H9 (cell line): ENCODE measurements around the gene TMEM229A. TPM values are rescaled to one million over a fixed set of nuclear protein-coding genes. Genes with fewer than 3 reads are reported as not detected.

Source experiments
- DNase-seq: peaks from one replicate; pipeline ENCODE4 v3.0.0-alpha.2; 2017
- H2AFZ ChIP-seq: one replicate; pipeline ENCODE4 v1.6.1; 2013; ENCODE audit warnings: mild to moderate bottlenecking, low read length, control low read depth, moderate library complexity
- H2AK5ac ChIP-seq: 2 replicates; pipeline ENCODE4 v1.6.1; 2013; ENCODE audit warnings: low read length, control low read depth, mixed read lengths; ENCODE audit not compliant: insufficient read length
- H2BK120ac ChIP-seq: one replicate; pipeline ENCODE4 v1.6.1; 2013; ENCODE audit warnings: low read depth, mild to moderate bottlenecking, low read length, control low read depth, inconsistent platforms; ENCODE audit not compliant: poor library complexity, severe bottlenecking
- H2BK12ac ChIP-seq: 2 replicates; pipeline ENCODE4 v1.6.1; 2013; ENCODE audit warnings: low read length, control low read depth, mixed read lengths, low read depth; ENCODE audit not compliant: insufficient read length
- H2BK15ac ChIP-seq: 2 replicates; pipeline ENCODE4 v1.6.1; 2013; ENCODE audit warnings: low read depth, low read length, control low read depth
- H2BK20ac ChIP-seq: one replicate; pipeline ENCODE4 v1.6.1; 2013; ENCODE audit warnings: low read depth, mild to moderate bottlenecking, low read length, control low read depth, inconsistent platforms; ENCODE audit not compliant: poor library complexity, severe bottlenecking
- H2BK5ac ChIP-seq: 2 replicates; pipeline ENCODE4 v1.6.1; 2013; ENCODE audit warnings: low read length, control low read depth, mixed read lengths; ENCODE audit not compliant: insufficient read length
- H3K14ac ChIP-seq: 2 replicates; pipeline ENCODE4 v1.6.1; 2013; ENCODE audit warnings: low read length, control low read depth; ENCODE audit not compliant: insufficient read depth
- H3K18ac ChIP-seq: 2 replicates; pipeline ENCODE4 v1.6.1; 2013; ENCODE audit warnings: low read depth, mild to moderate bottlenecking, mixed read lengths, low read length, control low read depth; ENCODE audit not compliant: insufficient read length
- H3K23ac ChIP-seq: 2 replicates; pipeline ENCODE4 v1.6.1; 2013; ENCODE audit warnings: low read length, control low read depth, mixed read lengths, low read depth; ENCODE audit not compliant: insufficient read length
- H3K23me2 ChIP-seq: 2 replicates; pipeline ENCODE4 v1.6.1; 2013; ENCODE audit warnings: low read depth, mild to moderate bottlenecking, mixed read lengths, low read length, control low read depth; ENCODE audit not compliant: insufficient read length, poor library complexity, severe bottlenecking
- H3K27ac ChIP-seq: 2 replicates; pipeline ENCODE4 v1.5.1; 2013; ENCODE audit warnings: low read length, control low read depth, mixed read lengths, low read depth; ENCODE audit not compliant: insufficient read length
- H3K27me3 ChIP-seq: 2 replicates; pipeline ENCODE4 v1.6.1; 2013; ENCODE audit warnings: low read length, control low read depth, inconsistent platforms; ENCODE audit not compliant: insufficient read depth
- H3K4ac ChIP-seq: 2 replicates; pipeline ENCODE4 v1.6.1; 2013; ENCODE audit warnings: low read depth, mild to moderate bottlenecking, control low read depth, inconsistent platforms, low read length, moderate library complexity
- H3K4me1 ChIP-seq: 2 replicates; pipeline ENCODE4 v1.6.1; 2013; ENCODE audit warnings: low read length, control low read depth, inconsistent platforms; ENCODE audit not compliant: insufficient read depth
- H3K4me2 ChIP-seq: 2 replicates; pipeline ENCODE4 v1.6.1; 2013; ENCODE audit warnings: low read length, control low read depth, mixed read lengths; ENCODE audit not compliant: insufficient read length, insufficient read depth
- H3K56ac ChIP-seq: 2 replicates; pipeline ENCODE4 v1.6.1; 2013; ENCODE audit warnings: low read depth, mild to moderate bottlenecking, mixed read lengths, low read length, control low read depth; ENCODE audit not compliant: insufficient read length
- H3K79me1 ChIP-seq: 2 replicates; pipeline ENCODE4 v1.6.1; 2013; ENCODE audit warnings: low read depth, mild to moderate bottlenecking, moderate library complexity, low read length, control low read depth, inconsistent platforms; ENCODE audit not compliant: insufficient read depth, poor library complexity, severe bottlenecking
- H3K79me2 ChIP-seq: 2 replicates; pipeline ENCODE4 v1.6.1; 2013; ENCODE audit warnings: low read length, control low read depth, inconsistent platforms; ENCODE audit not compliant: insufficient read depth
- H3K9ac ChIP-seq: 2 replicates; pipeline ENCODE4 v1.6.1; 2013; ENCODE audit warnings: low read length, control low read depth, mixed read lengths; ENCODE audit not compliant: insufficient read length; ENCODE audit errors: extremely low read depth
- H3K9me3 ChIP-seq: one replicate; pipeline ENCODE4 v1.6.1; 2013; ENCODE audit warnings: low read depth, low read length, inconsistent platforms; ENCODE audit not compliant: control insufficient read depth
- H3T11ph ChIP-seq: one replicate; pipeline ENCODE4 v1.6.1; 2013; ENCODE audit warnings: mild to moderate bottlenecking, low read length, control low read depth, inconsistent platforms
- H4K20me1 ChIP-seq: one replicate; pipeline ENCODE4 v1.6.1; 2013; ENCODE audit not compliant: control insufficient read depth, insufficient read length, insufficient read depth
- H4K5ac ChIP-seq: 2 replicates; pipeline ENCODE4 v1.6.1; 2013; ENCODE audit warnings: low read depth, mild to moderate bottlenecking, mixed read lengths, low read length, control low read depth; ENCODE audit not compliant: insufficient read length
- H4K8ac ChIP-seq: replicated peaks from 2 replicates; pipeline ENCODE4 v1.6.1; 2013; ENCODE audit warnings: low read length, control low read depth, mixed read lengths, low read depth; ENCODE audit not compliant: insufficient read length
- H4K91ac ChIP-seq: 2 replicates; pipeline ENCODE4 v1.6.1; 2013; ENCODE audit warnings: low read depth, mild to moderate bottlenecking, moderate library complexity, mixed read lengths, low read length, control low read depth; ENCODE audit not compliant: insufficient read length
- H3K27ac Mint-ChIP-seq, 3 experiments: 2 replicates in 2 of 3; 3 replicates in 1 of 3; pipeline ENCODE4 v1.8.0; 2020 to 2021; ENCODE audit warnings: mixed read lengths in 3 of 3, mild to moderate bottlenecking in 1 of 3, moderate library complexity in 1 of 3
- H3K27me3 Mint-ChIP-seq: 2 replicates; pipeline ENCODE4 v1.8.0; 2021; ENCODE audit warnings: low read depth, mild to moderate bottlenecking, moderate library complexity, mixed read lengths
- H3K36me3 Mint-ChIP-seq, 3 experiments: 2 replicates in 2 of 3; 3 replicates in 1 of 3; pipeline ENCODE4 v1.8.0; 2020 to 2021; ENCODE audit warnings: low read depth in 3 of 3, mixed read lengths in 3 of 3; ENCODE audit not compliant: insufficient read depth in 1 of 3
- H3K4me1 Mint-ChIP-seq, 2 experiments: 2 replicates each; pipeline ENCODE4 v1.8.0; 2020; ENCODE audit warnings: mixed read lengths in 2 of 2
- H3K4me3 Mint-ChIP-seq, 2 experiments: 2 replicates in 1 of 2; 3 replicates in 1 of 2; pipeline ENCODE4 v1.8.0; 2020 to 2021; ENCODE audit warnings: mild to moderate bottlenecking in 2 of 2, mixed read lengths in 2 of 2, moderate library complexity in 1 of 2
- H3K9me3 Mint-ChIP-seq, 2 experiments: 2 replicates in 1 of 2; 3 replicates in 1 of 2; pipeline ENCODE4 v1.8.0; 2020; ENCODE audit warnings: mild to moderate bottlenecking in 2 of 2, mixed read lengths in 2 of 2, moderate library complexity in 1 of 2
- CTCF ChIP-seq: fragments of 200-600 bp; sonication (generic); conservative IDR thresholded peaks from 3 replicates; pipeline ENCODE4 v1.8.0; 2021; ENCODE audit warnings: antibody characterized with exemption, mild to moderate bottlenecking
- WGBS: extraction: QIAGEN DNeasy Blood & Tissue Kit; methylation state at CpG from one replicate; pipeline ENCODE4 v1.1.7; 2013; ENCODE audit warnings: missing lambda C conversion rate, low lambda C conversion rate, mixed read lengths; ENCODE audit not compliant: insufficient read length; ENCODE audit errors: extremely low coverage; 5-methylcytosine and 5-hydroxymethylcytosine counted together
- total RNA-seq: library from RNA; stranded (reverse); gene quantifications from 2 replicates; pipeline ENCODE4 v1.2.1, GENCODE V29; 2021

The TMEM229A gene
- total RNA-seq, 1 experiment from 2014 or later: 0.37 TPM

- no peak overlapping the region for H2BK12ac ChIP-seq
- no peak overlapping the region for H2AFZ ChIP-seq
- H4K5ac ChIP-seq: no peak overlapping the region
- Mint-ChIP-seq H3K4me3 (no peak overlapping the region), H3K4me1 (no peaks in the 10 kb centered on the region), H3K9me3 (no peaks in the 10 kb centered on the region; a peak in 1 of 5 replicates), H3K36me3 (no peaks in the 10 kb centered on the region), H3K27me3 (no peaks in the 10 kb centered on the region), H3K27ac (no peak overlapping the region)
- no CpG with 5 or more reads among the region's 2 CpGs for WGBS
- no peaks in the 10 kb centered on the region for H3K79me1 ChIP-seq
- H3K9ac ChIP-seq: no peak overlapping the region
- no peak overlapping the region for H2BK5ac ChIP-seq
- H3K14ac ChIP-seq: no peak overlapping the region
- no peak overlapping the region for H2BK120ac ChIP-seq
- H2AK5ac ChIP-seq: no peak overlapping the region
- H3K79me2 ChIP-seq: no peaks in the 10 kb centered on the region
- H3K4ac ChIP-seq: no peak overlapping the region
- no peaks in the 10 kb centered on the region for H3K4me1 ChIP-seq
- no peak overlapping the region for H3T11ph ChIP-seq
- no peak for DNase-seq
- no peaks in the 10 kb centered on the region for H4K20me1 ChIP-seq
- H2BK15ac ChIP-seq: no peak overlapping the region
- H4K8ac ChIP-seq: no peak overlapping the region
- no peak overlapping the region for H3K23ac ChIP-seq
- no peaks in the 10 kb centered on the region for H3K27me3 ChIP-seq
- no peak overlapping the region for H3K4me2 ChIP-seq
- no peaks in the 10 kb centered on the region for H3K23me2 ChIP-seq
- no peak overlapping the region for H2BK20ac ChIP-seq
- H3K27ac ChIP-seq: no peak overlapping the region
- no peak overlapping the region for H3K18ac ChIP-seq
- no peak for TF ChIP-seq CTCF
- no peak overlapping the region for H4K91ac ChIP-seq
- H3K9me3 ChIP-seq: no peaks in the 10 kb centered on the region
- H3K56ac ChIP-seq: no peak overlapping the region
Observed at GRCh38 chr7:124060528-124060927, 27.7 kb upstream of the TMEM229A start.
